Measurements from ENCODE around the gene DAB2IP.

GRCh38 chr9:121674017-121674416 lies 22.6 kb downstream of the DAB2IP start:
- TF ChIP-seq POLR2A (IDR thresholded peaks at IDR 0.05), result no peak
- TF ChIP-seq, protein P1, sequence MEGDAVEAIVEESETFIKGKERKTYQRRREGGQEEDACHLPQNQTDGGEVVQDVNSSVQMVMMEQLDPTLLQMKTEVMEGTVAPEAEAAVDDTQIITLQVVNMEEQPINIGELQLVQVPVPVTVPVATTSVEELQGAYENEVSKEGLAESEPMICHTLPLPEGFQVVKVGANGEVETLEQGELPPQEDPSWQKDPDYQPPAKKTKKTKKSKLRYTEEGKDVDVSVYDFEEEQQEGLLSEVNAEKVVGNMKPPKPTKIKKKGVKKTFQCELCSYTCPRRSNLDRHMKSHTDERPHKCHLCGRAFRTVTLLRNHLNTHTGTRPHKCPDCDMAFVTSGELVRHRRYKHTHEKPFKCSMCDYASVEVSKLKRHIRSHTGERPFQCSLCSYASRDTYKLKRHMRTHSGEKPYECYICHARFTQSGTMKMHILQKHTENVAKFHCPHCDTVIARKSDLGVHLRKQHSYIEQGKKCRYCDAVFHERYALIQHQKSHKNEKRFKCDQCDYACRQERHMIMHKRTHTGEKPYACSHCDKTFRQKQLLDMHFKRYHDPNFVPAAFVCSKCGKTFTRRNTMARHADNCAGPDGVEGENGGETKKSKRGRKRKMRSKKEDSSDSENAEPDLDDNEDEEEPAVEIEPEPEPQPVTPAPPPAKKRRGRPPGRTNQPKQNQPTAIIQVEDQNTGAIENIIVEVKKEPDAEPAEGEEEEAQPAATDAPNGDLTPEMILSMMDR (IDR thresholded peaks at IDR 0.05), result no peak
